Measurements from ENCODE around the gene DENND5B.

The DENND5B gene

DNA sequence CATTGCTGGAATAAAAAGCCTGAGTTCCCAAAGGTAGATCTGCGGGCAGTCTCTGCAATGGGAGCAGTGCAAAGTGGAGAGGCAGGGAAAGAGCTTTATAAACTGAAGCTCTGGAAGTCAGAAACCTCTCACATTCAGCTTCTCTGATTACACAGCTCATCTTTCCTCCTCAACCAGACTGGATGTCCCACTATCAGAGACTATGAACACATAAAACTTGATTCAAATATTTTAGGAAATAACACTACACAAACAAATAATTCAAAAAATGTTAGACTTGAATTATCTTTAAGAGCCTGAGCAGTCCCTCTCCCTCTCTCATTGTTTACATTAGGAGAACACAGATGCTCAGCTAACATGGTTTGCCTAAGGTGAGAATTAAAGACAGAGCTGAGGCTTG, 72.9 kb downstream of the DENND5B start (continued):
- no peak for TF ChIP-seq ZNF302 (tag by site-specific recombination; IDR thresholded peaks at IDR 0.05; ENCODE audit: low read depth)
- no peak for TF ChIP-seq WT1 (tag by site-specific recombination; IDR thresholded peaks at IDR 0.05)
- TF ChIP-seq, protein P1, sequence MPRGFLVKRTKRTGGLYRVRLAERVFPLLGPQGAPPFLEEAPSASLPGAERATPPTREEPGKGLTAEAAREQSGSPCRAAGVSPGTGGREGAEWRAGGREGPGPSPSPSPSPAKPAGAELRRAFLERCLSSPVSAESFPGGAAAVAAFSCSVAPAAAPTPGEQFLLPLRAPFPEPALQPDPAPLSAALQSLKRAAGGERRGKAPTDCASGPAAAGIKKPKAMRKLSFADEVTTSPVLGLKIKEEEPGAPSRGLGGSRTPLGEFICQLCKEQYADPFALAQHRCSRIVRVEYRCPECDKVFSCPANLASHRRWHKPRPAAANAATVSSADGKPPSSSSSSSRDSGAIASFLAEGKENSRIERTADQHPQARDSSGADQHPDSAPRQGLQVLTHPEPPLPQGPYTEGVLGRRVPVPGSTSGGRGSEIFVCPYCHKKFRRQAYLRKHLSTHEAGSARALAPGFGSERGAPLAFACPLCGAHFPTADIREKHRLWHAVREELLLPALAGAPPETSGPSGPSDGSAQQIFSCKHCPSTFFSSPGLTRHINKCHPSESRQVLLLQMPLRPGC (tag by site-specific recombination; IDR thresholded peaks at IDR 0.05), result no peak
- TF ChIP-seq ZNF169 (tag by site-specific recombination; IDR thresholded peaks at IDR 0.05), result no peak
- TF ChIP-seq, protein P2, sequence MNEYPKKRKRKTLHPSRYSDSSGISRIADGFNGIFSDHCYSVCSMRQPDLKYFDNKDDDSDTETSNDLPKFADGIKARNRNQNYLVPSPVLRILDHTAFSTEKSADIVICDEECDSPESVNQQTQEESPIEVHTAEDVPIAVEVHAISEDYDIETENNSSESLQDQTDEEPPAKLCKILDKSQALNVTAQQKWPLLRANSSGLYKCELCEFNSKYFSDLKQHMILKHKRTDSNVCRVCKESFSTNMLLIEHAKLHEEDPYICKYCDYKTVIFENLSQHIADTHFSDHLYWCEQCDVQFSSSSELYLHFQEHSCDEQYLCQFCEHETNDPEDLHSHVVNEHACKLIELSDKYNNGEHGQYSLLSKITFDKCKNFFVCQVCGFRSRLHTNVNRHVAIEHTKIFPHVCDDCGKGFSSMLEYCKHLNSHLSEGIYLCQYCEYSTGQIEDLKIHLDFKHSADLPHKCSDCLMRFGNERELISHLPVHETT (tag by site-specific recombination; IDR thresholded peaks at IDR 0.05), result no peak
- no peak for TF ChIP-seq ZNF221 (tag by site-specific recombination; IDR thresholded peaks at IDR 0.05; ENCODE audit: borderline replicate concordance)
- no peak for TF ChIP-seq ZNF776 (tag by site-specific recombination; IDR thresholded peaks at IDR 0.05; ENCODE audit: borderline replicate concordance)
- TF ChIP-seq, protein P3, sequence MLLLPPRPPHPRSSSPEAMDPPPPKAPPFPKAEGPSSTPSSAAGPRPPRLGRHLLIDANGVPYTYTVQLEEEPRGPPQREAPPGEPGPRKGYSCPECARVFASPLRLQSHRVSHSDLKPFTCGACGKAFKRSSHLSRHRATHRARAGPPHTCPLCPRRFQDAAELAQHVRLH (tag by site-specific recombination; IDR thresholded peaks at IDR 0.05), result no peak
- TF ChIP-seq FEZF1 (tag by site-specific recombination; IDR thresholded peaks at IDR 0.05), result 0 out of 2 replicates have a peak, but pooled peaks have one; percentile 15
- TF ChIP-seq ZNF394 (tag by site-specific recombination; IDR thresholded peaks at IDR 0.05; ENCODE audit: borderline replicate concordance), result no peak
- TF ChIP-seq HOXD13 (CRISPR knock-in tag; IDR thresholded peaks at IDR 0.05; ENCODE audit: borderline replicate concordance), result no peak
- no peak for TF ChIP-seq BCL11A (tag by site-specific recombination; IDR thresholded peaks at IDR 0.05; ENCODE audit: low read depth)
- TF ChIP-seq ZFP37 (tag by site-specific recombination; IDR thresholded peaks at IDR 0.05), result no peak
- no peak for TF ChIP-seq MYNN (tag by site-specific recombination; IDR thresholded peaks at IDR 0.05; ENCODE audit: borderline replicate concordance)
- TF ChIP-seq, protein P4, sequence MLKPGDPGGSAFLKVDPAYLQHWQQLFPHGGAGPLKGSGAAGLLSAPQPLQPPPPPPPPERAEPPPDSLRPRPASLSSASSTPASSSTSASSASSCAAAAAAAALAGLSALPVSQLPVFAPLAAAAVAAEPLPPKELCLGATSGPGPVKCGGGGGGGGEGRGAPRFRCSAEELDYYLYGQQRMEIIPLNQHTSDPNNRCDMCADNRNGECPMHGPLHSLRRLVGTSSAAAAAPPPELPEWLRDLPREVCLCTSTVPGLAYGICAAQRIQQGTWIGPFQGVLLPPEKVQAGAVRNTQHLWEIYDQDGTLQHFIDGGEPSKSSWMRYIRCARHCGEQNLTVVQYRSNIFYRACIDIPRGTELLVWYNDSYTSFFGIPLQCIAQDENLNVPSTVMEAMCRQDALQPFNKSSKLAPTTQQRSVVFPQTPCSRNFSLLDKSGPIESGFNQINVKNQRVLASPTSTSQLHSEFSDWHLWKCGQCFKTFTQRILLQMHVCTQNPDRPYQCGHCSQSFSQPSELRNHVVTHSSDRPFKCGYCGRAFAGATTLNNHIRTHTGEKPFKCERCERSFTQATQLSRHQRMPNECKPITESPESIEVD (tag by site-specific recombination; IDR thresholded peaks at IDR 0.05), result peak; percentile 21; the same call in 1 of the 2 replicates

DNA sequence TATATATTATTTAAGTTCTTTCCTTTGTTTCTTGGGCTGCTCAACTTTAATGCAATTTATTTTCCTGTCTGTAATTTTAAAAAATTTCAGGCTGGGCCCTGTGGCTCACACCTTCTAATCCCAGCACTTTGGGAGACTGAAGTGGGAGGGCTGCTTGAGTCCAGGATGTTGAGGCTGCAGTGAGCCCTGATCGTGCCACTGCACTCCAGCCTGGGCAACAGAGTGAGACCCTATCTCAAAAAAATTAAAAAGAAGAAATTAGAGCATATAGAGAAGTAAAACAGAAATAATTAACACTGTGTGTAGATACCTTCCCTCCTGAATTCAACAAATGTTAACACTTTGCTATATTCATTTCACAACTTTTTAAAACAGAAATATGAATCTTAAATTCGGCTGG, 74.2 kb downstream of the DENND5B start:
- Histone ChIP-seq H3K4me1 (ENCODE audit: control insufficient read depth, insufficient read depth, low read length) (peaks cover 25% of the 10 kb centered on the region), H3K4me3 (ENCODE audit: low read depth, low read length) (no peak overlapping the region), H3K27ac (ENCODE audit: extremely low read depth, low read depth, low read length) (no peak overlapping the region), H3K9me3 (ENCODE audit: control insufficient read depth, insufficient read depth, low read depth, low read length) (no peaks in the 10 kb centered on the region), H3K36me3 (ENCODE audit: control insufficient read depth in 2 of 2, insufficient read depth in 1 of 2, low read length in 2 of 2) (no peaks in the 10 kb centered on the region)
- POLR2A ChIA-PET, result no interaction called here
- TF ChIP-seq BCL11B (tag by site-specific recombination; IDR thresholded peaks at IDR 0.05; ENCODE audit: low read depth), result no peak
- TF ChIP-seq ZNF514 (tag by site-specific recombination; IDR thresholded peaks at IDR 0.05), result no peak
- peak; percentile 71 for TF ChIP-seq ZNF121 (tag by site-specific recombination; IDR thresholded peaks at IDR 0.05)
- CTCF ChIA-PET, result interaction anchor here (0.6 to 0.8 kb wide), 4 partner anchors 32 to 62 kb away, joined by 3 read pairs; no protein-coding TSS in a partner anchor

DNA sequence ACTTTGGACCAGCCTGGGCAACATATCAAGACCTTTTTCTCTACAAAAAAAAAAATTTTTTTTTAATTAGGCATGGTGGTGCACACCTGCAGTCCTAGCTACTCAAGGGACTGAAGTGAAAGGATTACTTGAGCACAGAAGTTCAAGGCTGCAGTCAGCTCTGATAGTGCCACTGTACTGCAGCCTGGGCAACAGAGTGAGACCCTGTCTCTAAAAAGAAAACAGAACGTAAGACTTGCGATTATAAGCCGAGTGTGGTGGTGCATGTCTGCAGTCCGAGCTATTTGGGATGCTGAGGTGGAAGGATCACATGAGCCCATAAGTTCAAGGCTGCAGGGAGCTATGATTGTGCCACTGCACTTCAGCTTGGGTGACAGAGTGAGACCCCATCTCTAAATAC, 76.0 kb downstream of the DENND5B start:
- POLR2A ChIA-PET, result no interaction called here
- Histone ChIP-seq H3K4me1 (ENCODE audit: control insufficient read depth, insufficient read depth, low read length) (peaks cover 22% of the 10 kb centered on the region), H3K4me3 (ENCODE audit: low read depth, low read length) (no peak overlapping the region), H3K36me3 (ENCODE audit: control insufficient read depth in 2 of 2, insufficient read depth in 1 of 2, low read length in 2 of 2) (no peaks in the 10 kb centered on the region), H3K27ac (ENCODE audit: extremely low read depth, low read depth, low read length) (no peak overlapping the region), H3K9me3 (ENCODE audit: control insufficient read depth, insufficient read depth, low read depth, low read length) (no peaks in the 10 kb centered on the region)
- CTCF ChIA-PET, result no interaction called here
- TF ChIP-seq ZNF121 (tag by site-specific recombination; IDR thresholded peaks at IDR 0.05), result 0 out of 2 replicates have a peak, but pooled peaks have one; percentile 12
- TF ChIP-seq ZNF423 (tag by site-specific recombination; IDR thresholded peaks at IDR 0.05), result no peak

All from HEK293 (cell line).